ENCODE results near the gene NOTCH1.
A peak's percentile ranks its signal among the peaks of the same experiment; 100 is the strongest.
"Not testable (repeated sequence)": the region's sequence is repeated elsewhere in the genome, so short reads cannot be mapped to it uniquely, and the experiment has no call there.

The NOTCH1 gene

GRCh38 chr9:136563646-136564325 is 17.9 kb upstream of the NOTCH1 start:
- DNase-seq: no peak

GRCh38 chr9:136562746-136563495 is 17.1 kb upstream of the NOTCH1 start:
- no peak for DNase-seq

GRCh38 chr9:136561779-136562178 is 15.9 kb upstream of the NOTCH1 start:
- no peak for DNase-seq

- DNase-seq: no peak
Observed at GRCh38 chr9:136560586-136560985, 14.7 kb upstream of the NOTCH1 start.

- not testable (repeated sequence) for DNase-seq
Observed at GRCh38 chr9:136559371-136559770, 13.5 kb upstream of the NOTCH1 start.

GRCh38 chr9:136558846-136559245 is 13.0 kb upstream of the NOTCH1 start:
- not testable (repeated sequence) for DNase-seq

GRCh38 chr9:136558373-136558772 is 12.5 kb upstream of the NOTCH1 start:
- DNase-seq: no peak

- no peak for DNase-seq
Observed at GRCh38 chr9:136557036-136557435, 11.2 kb upstream of the NOTCH1 start.

- no peak for DNase-seq
Observed at GRCh38 chr9:136556166-136556565, 10.3 kb upstream of the NOTCH1 start.

- no peak for DNase-seq
Observed at GRCh38 chr9:136554870-136555269, 9.0 kb upstream of the NOTCH1 start.

- no peak for DNase-seq
Observed at GRCh38 chr9:136553581-136553980, 7.7 kb upstream of the NOTCH1 start.

- no peak for DNase-seq
Observed at GRCh38 chr9:136552117-136552703, 6.4 kb upstream of the NOTCH1 start.

GRCh38 chr9:136551401-136552116 is 5.7 kb upstream of the NOTCH1 start:
- no peak for DNase-seq

- no peak for DNase-seq
Observed at GRCh38 chr9:136550439-136551289, 4.8 kb upstream of the NOTCH1 start.

- DNase-seq: no peak
Observed at GRCh38 chr9:136549010-136549980, 3.4 kb upstream of the NOTCH1 start.

GRCh38 chr9:136547508-136548215 is 1.8 kb upstream of the NOTCH1 start:
- no peak for DNase-seq

GRCh38 chr9:136546697-136547501 is 1.1 kb upstream of the NOTCH1 start:
- peak; percentile 27 for DNase-seq

- no peak for DNase-seq
Observed at GRCh38 chr9:136545692-136545964, 220 bp downstream of the NOTCH1 start.

- DNase-seq: peak; percentile 41
Observed at GRCh38 chr9:136544964-136545691, 720 bp downstream of the NOTCH1 start.

Data from activated gamma-delta T cell treated with Interleukin-2 at 50 U/mL for 16 hours (primary cell).